Measurements from ENCODE around the gene CWF19L1. TPM values are rescaled to one million over a fixed set of nuclear protein-coding genes. Genes with fewer than 3 reads are reported as not detected.

CWF19L1 gene
- total RNA-seq, 4 donors from 2014 or later = 11.6 to 16.4 (median 12.4) TPM

- intact Hi-C loops (cut with DNase I) = no loop called here
- no peaks in the 10 kb centered on the region for H3K9me3 ChIP-seq
These were observed 21.8 kb downstream of the CWF19L1 start for GRCh38 chr10:100245484-100246220.

GRCh38 chr10:100239851-100240250 lies 27.6 kb downstream of the CWF19L1 start:
- H3K27me3 ChIP-seq = no peaks in the 10 kb centered on the region
- H3K4me1 ChIP-seq = no peaks in the 10 kb centered on the region
- no peak overlapping the region for H3K27ac ChIP-seq (replicated peaks in 1 of 4)
- no peak for DNase-seq (ENCODE audit: extremely low spot score)
- TF ChIP-seq POLR2A (IDR thresholded peaks at IDR 0.05; ENCODE audit: low read depth) = no peak
- TF ChIP-seq POLR2AphosphoS5 (IDR thresholded peaks at IDR 0.05) = no peak
- TF ChIP-seq EP300 (IDR thresholded peaks at IDR 0.05) = no peak
- TF ChIP-seq CTCF (IDR thresholded peaks at IDR 0.05) = no peak
- H3K9me3 ChIP-seq = no peaks in the 10 kb centered on the region
- no peak overlapping the region for H3K4me3 ChIP-seq
- intact Hi-C loops (cut with DNase I) = no loop called here
- WGBS = 87% methylated on average over 3 of the region's 3 CpGs
- peaks cover 52 to 100% (median 93%) of the 10 kb centered on the region in 4 donors for H3K36me3 ChIP-seq

More at GRCh38 chr10:100245484-100246220, 21.8 kb downstream of the CWF19L1 start:
- H3K36me3 ChIP-seq = peaks cover 48 to 100% (median 91%) of the 10 kb centered on the region in 4 donors
- TF ChIP-seq CTCF (IDR thresholded peaks at IDR 0.05) = no peak
- no peak for TF ChIP-seq POLR2A (IDR thresholded peaks at IDR 0.05; ENCODE audit: low read depth)
- no peak for TF ChIP-seq EP300 (IDR thresholded peaks at IDR 0.05)
- TF ChIP-seq POLR2AphosphoS5 (IDR thresholded peaks at IDR 0.05) = no peak
- H3K27me3 ChIP-seq = no peaks in the 10 kb centered on the region
- H3K27ac ChIP-seq (replicated peaks in 1 of 4) = no peak overlapping the region
- 87% methylated on average over 5 of the region's 5 CpGs for WGBS
- H3K4me3 ChIP-seq = no peak overlapping the region
- no peak for DNase-seq (ENCODE audit: extremely low spot score)
- H3K4me1 ChIP-seq = peaks cover 0 to 4% (median 0%) of the 10 kb centered on the region in 4 donors

- intact Hi-C loops (cut with DNase I) = no loop called here
These were observed 29.0 kb downstream of the CWF19L1 start for GRCh38 chr10:100238429-100238828.

GRCh38 chr10:100232101-100232500 lies 35.3 kb downstream of the CWF19L1 start:
- no peak overlapping the region for H3K27ac ChIP-seq (replicated peaks in 1 of 4)
- no peaks in the 10 kb centered on the region for H3K27me3 ChIP-seq
- no peak for DNase-seq (ENCODE audit: extremely low spot score)
- 55% methylated on average over 2 of the region's 2 CpGs for WGBS
- peaks cover 35 to 58% (median 51%) of the 10 kb centered on the region in 4 donors for H3K36me3 ChIP-seq
- TF ChIP-seq POLR2A (IDR thresholded peaks at IDR 0.05; ENCODE audit: low read depth) (no peak), CTCF (IDR thresholded peaks at IDR 0.05) (no peak), EP300 (IDR thresholded peaks at IDR 0.05) (no peak), POLR2AphosphoS5 (IDR thresholded peaks at IDR 0.05) (no peak)
- intact Hi-C loops (cut with DNase I) = no loop called here
- peaks cover 13 to 24% (median 20%) of the 10 kb centered on the region in 4 donors for H3K4me1 ChIP-seq
- no peaks in the 10 kb centered on the region for H3K9me3 ChIP-seq
- H3K4me3 ChIP-seq = no peak overlapping the region

More at GRCh38 chr10:100238429-100238828, 29.0 kb downstream of the CWF19L1 start:
- no peak overlapping the region for H3K27ac ChIP-seq (replicated peaks in 1 of 4)
- no peaks in the 10 kb centered on the region for H3K9me3 ChIP-seq
- no peak overlapping the region for H3K4me3 ChIP-seq
- no peaks in the 10 kb centered on the region for H3K27me3 ChIP-seq
- no peak for DNase-seq (ENCODE audit: extremely low spot score)
- no peaks in the 10 kb centered on the region for H3K4me1 ChIP-seq
- peaks cover 51 to 100% (median 90%) of the 10 kb centered on the region in 4 donors for H3K36me3 ChIP-seq
- WGBS = 98% methylated on average over 7 of the region's 7 CpGs
- no peak for TF ChIP-seq POLR2A (IDR thresholded peaks at IDR 0.05; ENCODE audit: low read depth)
- no peak for TF ChIP-seq EP300 (IDR thresholded peaks at IDR 0.05)
- no peak for TF ChIP-seq CTCF (IDR thresholded peaks at IDR 0.05)
- no peak for TF ChIP-seq POLR2AphosphoS5 (IDR thresholded peaks at IDR 0.05)

All from esophagus muscularis mucosa (tissue), 4 donors.